ENCODE results near the gene CTTNBP2. TPM values are rescaled to one million over a fixed set of nuclear protein-coding genes. Genes with fewer than 3 reads are reported as not detected.

CTTNBP2 gene
- total RNA-seq, 1 donor from 2014 or later: 3.0 TPM

GRCh38 chr7:117731455-117731854 lies 141.8 kb downstream of the CTTNBP2 start:
- Histone ChIP-seq H3K27ac (no peak overlapping the region), H3K4me1 (no peaks in the 10 kb centered on the region), H3K4me3 (no peak overlapping the region), H3K9me3 (no peaks in the 10 kb centered on the region), H3K36me3 (peaks cover 0 to 18% of the 10 kb centered on the region in 2 donors), H3K27me3 (no peaks in the 10 kb centered on the region)
- TF ChIP-seq CTCF (IDR thresholded peaks at IDR 0.05): no peak
- intact Hi-C loops (cut with DNase I): no loop called here
- no peak for DNase-seq (ENCODE audit: low spot score in 2 of 2)

- Histone ChIP-seq H3K36me3 (peaks cover 0 to 19% of the 10 kb centered on the region in 2 donors), H3K9me3 (no peaks in the 10 kb centered on the region), H3K4me3 (no peak overlapping the region), H3K4me1 (no peaks in the 10 kb centered on the region), H3K27me3 (no peaks in the 10 kb centered on the region), H3K27ac (no peak overlapping the region)
- TF ChIP-seq CTCF (IDR thresholded peaks at IDR 0.05): no peak
- DNase-seq (ENCODE audit: low spot score in 2 of 2): no peak
- intact Hi-C loops (cut with DNase I): no loop called here
These were observed 142.9 kb downstream of the CTTNBP2 start for GRCh38 chr7:117730390-117730789.

GRCh38 chr7:117728890-117729624 lies 144.2 kb downstream of the CTTNBP2 start:
- Histone ChIP-seq H3K9me3 (no peaks in the 10 kb centered on the region), H3K36me3 (peaks cover 0 to 14% of the 10 kb centered on the region in 2 donors), H3K4me1 (no peaks in the 10 kb centered on the region), H3K27me3 (no peaks in the 10 kb centered on the region), H3K27ac (no peak overlapping the region), H3K4me3 (no peak overlapping the region)
- TF ChIP-seq CTCF (IDR thresholded peaks at IDR 0.05): no peak
- intact Hi-C loops (cut with DNase I): no loop called here
- DNase-seq (ENCODE audit: low spot score in 2 of 2): no peak

GRCh38 chr7:117724898-117725297 lies 148.3 kb downstream of the CTTNBP2 start:
- no peak overlapping the region for H3K4me3 ChIP-seq
- intact Hi-C loops (cut with DNase I): no loop called here
- H3K4me1 ChIP-seq: no peaks in the 10 kb centered on the region
- no peak overlapping the region for H3K27ac ChIP-seq
- H3K36me3 ChIP-seq: peaks cover 0 to 11% of the 10 kb centered on the region in 2 donors
- H3K9me3 ChIP-seq: no peaks in the 10 kb centered on the region
- DNase-seq (ENCODE audit: low spot score in 2 of 2): no peak
- H3K27me3 ChIP-seq: no peaks in the 10 kb centered on the region
- no peak for TF ChIP-seq CTCF (IDR thresholded peaks at IDR 0.05)

GRCh38 chr7:117719377-117719776 lies 153.9 kb downstream of the CTTNBP2 start:
- no peaks in the 10 kb centered on the region for H3K27me3 ChIP-seq
- H3K4me1 ChIP-seq: no peaks in the 10 kb centered on the region
- intact Hi-C loops (cut with DNase I): loop anchor here (5.0 to 10.0 kb wide), 2 partner anchors 317 to 505 kb away; no protein-coding TSS in a partner anchor
- no peak overlapping the region for H3K27ac ChIP-seq
- H3K4me3 ChIP-seq: no peak overlapping the region
- no peak for TF ChIP-seq CTCF (IDR thresholded peaks at IDR 0.05)
- no peak for DNase-seq (ENCODE audit: low spot score in 2 of 2)
- peaks cover 0 to 4% of the 10 kb centered on the region in 2 donors for H3K36me3 ChIP-seq
- H3K9me3 ChIP-seq: no peaks in the 10 kb centered on the region
